ENCODE results near the gene TMEM132A.
A peak's percentile ranks its signal among the peaks of the same experiment; 100 is the strongest.

The TMEM132A gene

GRCh38 chr11:60921777-60922335, 2.4 kb upstream of the TMEM132A start:
- no peak for DNase-seq (ENCODE audit: low spot score)

GRCh38 chr11:60922906-60923305, 1.4 kb upstream of the TMEM132A start:
- no peak for DNase-seq (ENCODE audit: low spot score)

DNA sequence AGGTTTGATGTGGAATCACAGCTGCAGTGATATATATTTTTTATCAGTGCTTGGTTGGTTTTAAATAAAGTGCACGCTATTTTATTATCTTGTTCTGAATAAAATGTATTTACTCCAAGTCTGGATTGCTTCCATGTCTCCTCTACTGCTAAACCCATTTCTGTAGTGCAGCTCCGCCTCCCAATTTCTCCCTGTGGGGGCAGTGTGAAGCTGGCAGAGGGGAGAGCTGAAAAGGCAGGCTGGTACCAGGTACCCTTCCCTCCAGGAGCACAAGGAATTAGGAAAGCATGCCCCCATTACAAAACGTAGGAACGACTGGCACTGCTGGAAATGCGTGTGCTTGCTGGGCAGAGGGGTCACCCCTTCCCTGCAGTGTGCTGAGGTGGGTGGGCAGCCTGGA, 934 bp upstream of the TMEM132A start:
- no peak for DNase-seq (ENCODE audit: low spot score)

GRCh38 chr11:60923800-60924109, 505 bp upstream of the TMEM132A start:
- no peak for DNase-seq (ENCODE audit: low spot score)

- DNase-seq (ENCODE audit: low spot score) = no peak
Observed at GRCh38 chr11:60924906-60925853, 920 bp downstream of the TMEM132A start.

- peak; percentile 48 for DNase-seq (ENCODE audit: low spot score)
Observed at GRCh38 chr11:60925868-60926267, 1.6 kb downstream of the TMEM132A start.

DNA sequence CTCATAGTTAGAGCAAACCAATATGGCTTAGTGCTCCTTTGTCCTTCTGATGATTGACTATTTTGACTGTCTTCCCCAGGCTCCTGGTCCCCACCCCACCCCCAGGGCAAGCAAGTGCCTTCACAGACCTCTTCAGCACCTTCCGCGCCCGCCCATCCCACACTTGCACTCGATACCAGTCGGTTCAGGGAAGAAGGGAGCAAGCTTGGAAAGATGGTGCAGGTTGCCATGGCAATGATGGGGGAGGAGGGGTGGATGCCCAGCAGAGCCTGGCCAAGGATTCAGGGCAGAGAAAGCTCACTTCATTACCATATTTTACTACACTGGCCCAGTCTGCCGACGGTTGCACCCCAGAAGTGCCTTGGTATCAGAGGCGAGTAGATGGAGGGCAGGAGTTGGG, 2.2 kb downstream of the TMEM132A start:
- DNase-seq (ENCODE audit: low spot score) = no peak

GRCh38 chr11:60927061-60927592, 2.9 kb downstream of the TMEM132A start:
- no peak for DNase-seq (ENCODE audit: low spot score)

- no peak for DNase-seq (ENCODE audit: low spot score)
Observed at GRCh38 chr11:60927600-60927999, 3.3 kb downstream of the TMEM132A start.

GRCh38 chr11:60928563-60929001, 4.3 kb downstream of the TMEM132A start:
- no peak for DNase-seq (ENCODE audit: low spot score)

DNA sequence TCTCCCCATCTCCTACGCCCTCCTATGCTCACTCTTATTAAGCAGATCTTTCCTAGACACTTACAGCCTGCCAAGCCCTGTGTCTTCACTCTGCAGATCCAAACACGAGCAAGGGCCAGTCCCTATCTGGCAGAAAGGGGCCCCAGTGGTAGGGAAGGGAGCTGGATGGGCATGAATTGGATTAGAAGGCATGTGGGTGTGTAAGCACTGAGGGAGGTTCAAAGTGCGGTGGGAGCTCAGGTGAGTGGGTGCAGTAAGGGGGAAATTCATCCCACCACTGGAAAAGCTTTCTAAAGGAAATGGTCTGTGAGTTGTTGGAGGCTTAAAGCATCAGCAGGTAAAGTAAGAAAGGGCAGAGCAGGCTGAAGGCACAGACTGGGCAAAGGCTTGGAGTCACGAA, 5.5 kb downstream of the TMEM132A start:
- no peak for DNase-seq (ENCODE audit: low spot score)

DNA sequence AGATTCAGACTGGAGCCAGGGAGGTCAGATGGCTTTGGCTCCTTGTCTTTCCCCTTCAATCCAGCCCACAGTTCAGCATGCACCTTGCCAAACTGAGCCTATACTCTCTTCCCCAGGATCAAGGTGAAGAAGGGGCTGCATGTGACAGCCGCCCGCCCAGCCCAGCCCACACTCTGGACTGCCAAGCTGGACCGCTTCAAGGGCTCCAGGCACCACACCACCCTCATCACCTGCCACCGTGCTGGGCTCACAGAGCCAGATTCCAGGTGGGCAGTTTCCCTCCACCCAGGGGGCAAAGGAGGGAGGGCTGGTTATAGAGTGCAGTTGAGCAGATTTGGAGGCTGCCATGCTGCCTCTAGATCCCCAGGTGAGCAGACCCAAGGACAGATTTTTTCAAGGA, 6.1 kb downstream of the TMEM132A start:
- no peak for DNase-seq (ENCODE audit: low spot score)

- DNase-seq (ENCODE audit: low spot score) = no peak
Observed at GRCh38 chr11:60931917-60932316, 7.7 kb downstream of the TMEM132A start.

- DNase-seq (ENCODE audit: low spot score) = no peak
Observed at GRCh38 chr11:60932605-60933356, 8.5 kb downstream of the TMEM132A start.

DNA sequence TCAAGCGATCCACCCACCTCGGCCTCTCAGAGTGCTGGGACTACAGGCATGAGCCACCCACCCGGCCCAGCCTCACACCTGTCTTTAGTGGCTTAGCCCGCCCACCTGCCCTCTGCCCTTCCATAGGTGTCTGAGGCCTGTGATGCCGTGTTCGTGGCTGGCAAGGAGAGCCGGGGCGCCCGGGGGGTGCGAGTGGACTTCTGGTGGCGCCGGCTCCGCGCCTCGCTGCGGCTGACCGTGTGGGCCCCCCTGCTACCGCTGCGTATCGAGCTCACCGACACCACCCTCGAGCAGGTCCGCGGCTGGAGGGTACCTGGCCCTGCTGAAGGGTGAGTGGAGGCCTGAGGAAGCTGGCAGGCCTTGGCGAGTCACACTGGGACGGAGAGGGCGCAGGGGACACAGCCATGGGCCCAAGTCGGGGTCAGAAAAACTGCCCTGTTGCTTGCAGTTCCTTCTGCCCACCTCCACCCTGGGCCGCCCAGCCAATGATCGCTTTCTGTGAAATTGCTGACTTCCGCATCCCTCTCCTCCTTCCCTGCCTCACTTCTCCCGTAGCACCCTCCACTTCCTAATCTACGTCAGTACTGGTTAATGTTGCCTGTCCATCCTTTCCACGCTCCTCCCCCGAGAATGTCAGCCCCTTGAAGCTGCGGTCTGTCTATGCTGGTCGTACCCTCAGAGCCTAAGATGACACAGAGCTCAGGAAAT, 9.3 kb downstream of the TMEM132A start:
- no peak for DNase-seq (ENCODE audit: low spot score)

DNA sequence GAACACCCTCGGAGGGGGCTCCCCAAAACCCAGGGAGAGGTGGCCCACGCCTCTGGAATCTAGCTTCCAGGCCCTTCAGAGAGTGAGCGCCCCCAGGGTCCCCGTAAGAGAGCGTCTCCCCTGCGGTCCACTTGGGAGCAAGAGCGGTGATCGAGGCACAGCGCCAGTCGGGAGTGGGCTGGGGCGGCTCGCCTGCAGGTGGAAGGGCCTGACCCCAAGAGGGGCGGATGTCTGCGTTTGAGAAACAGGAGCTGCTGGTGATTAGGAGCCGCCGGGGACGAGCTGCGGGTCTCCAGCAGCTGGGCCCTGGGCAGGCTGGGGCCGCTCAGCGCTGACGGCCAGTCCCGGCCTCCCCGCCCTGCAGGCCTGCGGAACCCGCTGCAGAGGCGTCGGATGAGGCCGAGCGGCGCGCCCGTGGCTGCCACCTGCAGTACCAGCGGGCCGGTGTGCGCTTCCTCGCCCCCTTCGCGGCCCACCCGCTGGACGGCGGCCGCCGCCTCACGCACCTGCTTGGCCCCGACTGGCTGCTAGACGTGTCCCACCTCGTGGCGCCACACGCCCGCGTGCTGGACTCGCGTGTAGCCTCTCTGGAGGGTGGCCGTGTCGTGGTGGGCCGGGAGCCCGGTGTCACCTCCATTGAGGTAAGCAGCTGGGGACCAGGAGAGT, 10.0 kb downstream of the TMEM132A start:
- no peak for DNase-seq (ENCODE audit: low spot score)

GRCh38 chr11:60934790-60935605, 10.7 kb downstream of the TMEM132A start:
- DNase-seq (ENCODE audit: low spot score) = no peak

- no peak for DNase-seq (ENCODE audit: low spot score)
Observed at GRCh38 chr11:60935676-60936442, 11.6 kb downstream of the TMEM132A start.

DNA sequence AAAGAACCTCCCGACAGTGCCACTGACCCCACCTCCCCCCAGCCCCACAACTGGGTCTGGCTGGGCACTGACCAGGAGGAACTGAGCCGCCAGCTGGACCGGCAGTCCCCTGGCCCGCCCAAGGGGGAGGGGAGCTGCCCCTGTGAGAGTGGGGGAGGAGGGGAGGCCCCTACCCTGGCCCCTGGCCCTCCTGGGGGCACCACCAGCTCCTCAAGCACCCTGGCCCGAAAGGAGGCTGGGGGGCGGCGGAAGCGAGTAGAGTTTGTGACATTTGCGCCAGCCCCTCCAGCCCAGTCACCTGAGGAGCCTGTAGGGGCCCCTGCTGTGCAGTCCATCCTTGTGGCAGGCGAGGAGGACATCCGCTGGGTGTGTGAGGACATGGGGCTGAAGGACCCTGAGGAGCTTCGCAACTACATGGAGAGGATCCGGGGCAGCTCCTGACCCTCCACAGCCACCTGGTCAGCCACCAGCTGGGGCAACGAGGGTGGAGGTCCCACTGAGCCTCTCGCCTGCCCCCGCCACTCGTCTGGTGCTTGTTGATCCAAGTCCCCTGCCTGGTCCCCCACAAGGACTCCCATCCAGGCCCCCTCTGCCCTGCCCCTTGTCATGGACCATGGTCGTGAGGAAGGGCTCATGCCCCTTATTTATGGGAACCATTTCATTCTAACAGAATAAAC, 12.3 kb downstream of the TMEM132A start:
- no peak for DNase-seq (ENCODE audit: low spot score)
